B cell (primary cell): Measurements from ENCODE around the gene IRF7. TPM values are rescaled to one million over a fixed set of nuclear protein-coding genes. Genes with fewer than 3 reads are reported as not detected.
A peak's percentile ranks its signal among the peaks of the same experiment; 100 is the strongest.

Experiments used
- ATAC-seq: fragments of 200-7000 bp; cut with Tn5 transposase; one replicate; pipeline ENCODE4 v1.10.0; 2021; ENCODE audit warnings: low read depth, mild to moderate bottlenecking, moderate number of reproducible peaks, moderate library complexity
- CTCF ChIA-PET: fragments of 350-600 bp; sonication (Branson Sonifier 250); formaldehyde crosslinking; loops from one replicate; lab custom pipeline; 2021; ENCODE audit warnings: antibody characterized with exemption, inconsistent platforms; lab: Charles Lee
- POLR2A ChIA-PET: fragments of 350-600 bp; sonication (Branson Sonifier 250); formaldehyde crosslinking; loops from one replicate; lab custom pipeline; 2021; ENCODE audit warnings: antibody characterized with exemption; lab: Charles Lee
- DNase-seq: peaks from one replicate; pipeline ENCODE4 v3.0.0; 2013
- H2AFZ ChIP-seq: 2 replicates; pipeline ENCODE4 v1.6.1; 2012; ENCODE audit warnings: mild to moderate bottlenecking, low read depth, low read length; ENCODE audit not compliant: insufficient read depth, poor library complexity, severe bottlenecking
- H3K27ac ChIP-seq, 2 donors: 1 replicate in 1 of 2; 2 replicates in 1 of 2; pipeline ENCODE4 v1.5.1; 2012 to 2013; ENCODE audit warnings: low read length in 2 of 2, mild to moderate bottlenecking in 2 of 2, moderate library complexity in 1 of 2
- H3K27me3 ChIP-seq, 4 experiments: fragments of 200-600 bp in 1 of 4; sonication (generic) in 1 of 4; replicated peaks in 1 of 4; 1 replicate in 2 of 4; 2 replicates in 2 of 4; pipeline versions ENCODE4 v1.6.1 to v1.7.0; 2013 to 2016; ENCODE audit warnings: low read length in 3 of 4, mild to moderate bottlenecking in 2 of 4, mixed read lengths in 1 of 4, moderate library complexity in 1 of 4; ENCODE audit not compliant: insufficient read depth in 4 of 4, control insufficient read depth in 3 of 4; ENCODE audit errors: control extremely low read depth in 1 of 4
- H3K36me3 ChIP-seq, 2 experiments: replicated peaks in 1 of 2; 1 replicate in 1 of 2; 2 replicates in 1 of 2; pipeline versions ENCODE4 v1.6.1 to v1.7.1; 2013; ENCODE audit warnings: low read length in 1 of 2; ENCODE audit not compliant: insufficient read depth in 2 of 2, control insufficient read depth in 1 of 2; ENCODE audit errors: control extremely low read depth in 1 of 2, extremely low read depth in 1 of 2
- H3K4me1 ChIP-seq, 2 donors: fragments of 200-600 bp in 1 of 2; sonication (generic) in 1 of 2; 1 replicate in 1 of 2; 2 replicates in 1 of 2; pipeline versions ENCODE4 v1.5.1 to v1.6.1; 2013 to 2017; ENCODE audit warnings: low read length in 2 of 2; ENCODE audit not compliant: control insufficient read depth in 2 of 2, insufficient read depth in 2 of 2
- H3K4me2 ChIP-seq: replicated peaks from 2 replicates; pipeline ENCODE3; 2012; ENCODE audit warnings: mild to moderate bottlenecking, low read depth, low read length; ENCODE audit not compliant: poor library complexity, severe bottlenecking
- H3K4me3 ChIP-seq, 5 experiments: fragments of 200-600 bp in 1 of 5; sonication (generic) in 1 of 5; 1 replicate in 3 of 5; 2 replicates in 2 of 5; pipeline versions ENCODE4 v1.5.1 to v1.7.0; 2011 to 2016; ENCODE audit warnings: low read length in 4 of 5, mild to moderate bottlenecking in 4 of 5, low read depth in 2 of 5, control low read depth in 1 of 5, moderate library complexity in 1 of 5; ENCODE audit not compliant: insufficient read depth in 1 of 5; ENCODE audit errors: control extremely low read depth in 1 of 5, extremely low read depth in 1 of 5
- H3K79me2 ChIP-seq: fragments of 200-600 bp; sonication (generic); one replicate; pipeline ENCODE4 v1.6.0; 2016; ENCODE audit warnings: low read length; ENCODE audit not compliant: control insufficient read depth, insufficient read depth
- H3K9ac ChIP-seq: fragments of 200-600 bp; sonication (generic); 2 replicates; pipeline ENCODE4 v1.6.1; 2017; ENCODE audit warnings: mild to moderate bottlenecking, low read length, moderate library complexity
- H3K9me3 ChIP-seq, 3 donors: one replicate each; pipeline versions ENCODE4 v1.6.1 to v1.7.1; 2013; ENCODE audit warnings: low read length in 2 of 3; ENCODE audit not compliant: control insufficient read depth in 2 of 3, insufficient read depth in 1 of 3; ENCODE audit errors: control extremely low read depth in 1 of 3
- H4K20me1 ChIP-seq: 2 replicates; pipeline ENCODE4 v1.6.0; 2012; ENCODE audit warnings: mild to moderate bottlenecking, low read length; ENCODE audit not compliant: insufficient read depth, control insufficient read depth, poor library complexity, severe bottlenecking
- H3K27ac Mint-ChIP-seq: one replicate; pipeline ENCODE4 v1.8.0; 2021; ENCODE audit warnings: mixed read lengths
- H3K27me3 Mint-ChIP-seq: one replicate; pipeline ENCODE4 v1.8.0; 2021; ENCODE audit warnings: mixed read lengths
- H3K4me1 Mint-ChIP-seq: one replicate; pipeline ENCODE4 v1.8.0; 2021; ENCODE audit warnings: mixed read lengths
- H3K4me3 Mint-ChIP-seq: one replicate; pipeline ENCODE4 v1.8.0; 2021; ENCODE audit warnings: mixed read lengths
- H3K9me3 Mint-ChIP-seq: one replicate; pipeline ENCODE4 v1.8.0; 2022; ENCODE audit warnings: mixed read lengths; ENCODE audit not compliant: insufficient read depth
- CTCF ChIP-seq: fragments of 200-600 bp; IDR thresholded peaks from one replicate; pipeline ENCODE4 v1.8.0; 2022; ENCODE audit warnings: antibody characterized with exemption, mild to moderate bottlenecking
- EZH2 ChIP-seq: IDR thresholded peaks from 2 replicates; pipeline ENCODE4 v1.6.1; 2012; ENCODE audit warnings: borderline replicate concordance, low read depth, mild to moderate bottlenecking, moderate library complexity, low read length; ENCODE audit not compliant: insufficient read depth, poor library complexity, severe bottlenecking
- WGBS: methylation state at CpG from one replicate; pipeline ENCODE4 v1.1.5; 2013; ENCODE audit warnings: missing lambda C conversion rate; ENCODE audit not compliant: insufficient coverage; 5-methylcytosine and 5-hydroxymethylcytosine counted together
- intact Hi-C: fragments of 100-400 bp; cut with micrococcal nuclease; formaldehyde crosslinking; loops from one replicate; pipeline ENCODE4 v1.10.0; 2022
- polyA plus RNA-seq: library from polyadenylated mRNA; depleted of rRNA; stranded (reverse); fragments of >200 nt; gene quantifications from 2 replicates; pipeline ENCODE4 v1.2.3, GENCODE V29; 2012
- total RNA-seq, 2 donors: library from RNA; stranded (reverse); fragments of 120-200 nt in 1 of 2; gene quantifications; 1 replicate in 1 of 2; 2 replicates in 1 of 2; pipeline versions ENCODE4 v1.2.3 to v1.2.4, GENCODE V29; 2013 to 2022

Gene IRF7
- total and polyA plus RNA-seq, 2 donors (not counting 1 experiment from before 2014, with no cell fraction given), result 136 to 184 TPM

- ATAC-seq, result no peak
- Histone ChIP-seq H3K4me2 (peak overlapping the region; percentile 8), H2AFZ (no peak overlapping the region), H3K27me3 (no peaks in the 10 kb centered on the region), H3K4me1 (no peaks in the 10 kb centered on the region), H3K27ac (no peak overlapping the region), H3K9ac (no peak overlapping the region), H4K20me1 (peaks cover 15% of the 10 kb centered on the region), H3K4me3 (no peak overlapping the region), H3K79me2 (peaks cover 22% of the 10 kb centered on the region), H3K36me3 (peaks cover 0 to 18% of the 10 kb centered on the region in 2 experiments), H3K9me3 (no peaks in the 10 kb centered on the region)
- POLR2A ChIA-PET, result no interaction called here
- no peak overlapping the region for H3K4me3 Mint-ChIP-seq
- peaks cover 3% of the 10 kb centered on the region for H3K4me1 Mint-ChIP-seq
- intact Hi-C loops, result no loop called here
- no peak overlapping the region for H3K27ac Mint-ChIP-seq
- H3K27me3 Mint-ChIP-seq, result no peaks in the 10 kb centered on the region
- no peaks in the 10 kb centered on the region for H3K9me3 Mint-ChIP-seq
- CTCF ChIA-PET, result interaction anchor here (8.7 kb wide), 1 partner anchor 65 kb away, joined by 104 read pairs; no protein-coding TSS in a partner anchor
- DNase-seq, result no peak
- WGBS, result 93% methylated on average over 19 of the region's 19 CpGs
- TF ChIP-seq EZH2, result no peak
- TF ChIP-seq CTCF, result no peak
Observed at GRCh38 chr11:660281-660680, 44.5 kb upstream of the IRF7 start.

- ATAC-seq, result no peak
- Mint-ChIP-seq H3K4me3 (no peak overlapping the region), H3K9me3 (no peaks in the 10 kb centered on the region), H3K27me3 (no peaks in the 10 kb centered on the region), H3K4me1 (peaks cover 3% of the 10 kb centered on the region), H3K27ac (no peak overlapping the region)
- H3K27me3 ChIP-seq, result no peaks in the 10 kb centered on the region
- peaks cover 0 to 18% of the 10 kb centered on the region in 2 experiments for H3K36me3 ChIP-seq
- H3K9ac ChIP-seq, result no peak overlapping the region
- no peaks in the 10 kb centered on the region for H3K9me3 ChIP-seq
- ChIA-PET POLR2A (interaction anchor here (0.6 kb wide), 1 partner anchor 211 kb away, joined by 5 read pairs; no protein-coding TSS in a partner anchor), CTCF (interaction anchor here (0.7 to 8.7 kb wide), 2 partner anchors 65 to 117 kb away, joined by 3 to 104 read pairs; no protein-coding TSS in a partner anchor)
- H2AFZ ChIP-seq, result no peak overlapping the region
- no peak for DNase-seq
- H3K4me3 ChIP-seq, result no peak overlapping the region
- no peak overlapping the region for H3K27ac ChIP-seq
- peaks cover 22% of the 10 kb centered on the region for H3K79me2 ChIP-seq
- H3K4me1 ChIP-seq, result no peaks in the 10 kb centered on the region
- TF ChIP-seq CTCF (no peak), EZH2 (no peak)
- intact Hi-C loops, result no loop called here
- 91% methylated on average over 15 of the region's 16 CpGs for WGBS
- H3K4me2 ChIP-seq, result peak overlapping the region; percentile 8
- peaks cover 15% of the 10 kb centered on the region for H4K20me1 ChIP-seq
Observed at GRCh38 chr11:659532-660085, 43.9 kb upstream of the IRF7 start.
